NT2/D1 (cell line): Measurements from ENCODE around the gene MAML3.

Experiments
- DNase-seq: peaks from one replicate; pipeline ENCODE4 v3.0.0-alpha.2; 2011; ENCODE audit warnings: low read depth, low spot score
- H3K27me3 ChIP-seq: 2 replicates; pipeline ENCODE4 v1.6.0; 2011; ENCODE audit warnings: mild to moderate bottlenecking; ENCODE audit not compliant: insufficient read length, insufficient read depth
- H3K36me3 ChIP-seq: 2 replicates; pipeline ENCODE4 v1.6.1; 2011; ENCODE audit warnings: mild to moderate bottlenecking, low read length, mixed read lengths; ENCODE audit not compliant: insufficient read depth, insufficient read length
- H3K4me1 ChIP-seq: 2 replicates; pipeline ENCODE4 v1.5.1; 2011; ENCODE audit not compliant: insufficient read depth, insufficient read length
- H3K4me3 ChIP-seq: 2 replicates; pipeline ENCODE4 v1.5.1; 2011; ENCODE audit warnings: low read depth; ENCODE audit not compliant: insufficient read length
- H3K9ac ChIP-seq: 2 replicates; pipeline ENCODE4 v1.6.0; 2011; ENCODE audit warnings: low read depth; ENCODE audit not compliant: insufficient read length
- H3K9me3 ChIP-seq: 2 replicates; pipeline ENCODE4 v1.5.1; 2011; ENCODE audit warnings: mild to moderate bottlenecking, low read length; ENCODE audit not compliant: insufficient read depth
- SUZ12 ChIP-seq: IDR thresholded peaks from 2 replicates; pipeline ENCODE4 v1.6.1; 2011; ENCODE audit not compliant: insufficient read length, insufficient read depth; ENCODE audit errors: extremely low read depth
- YY1 ChIP-seq: IDR thresholded peaks from 2 replicates; pipeline ENCODE4 v1.6.1; 2011; ENCODE audit not compliant: insufficient read length, insufficient read depth
- ZNF274 ChIP-seq: IDR thresholded peaks from 2 replicates; pipeline ENCODE4 v1.6.1; 2011; ENCODE audit warnings: mild to moderate bottlenecking, low read depth, low read length

The MAML3 gene

GRCh38 chr4:140047786-140048185 lies 106.2 kb downstream of the MAML3 start:
- TF ChIP-seq ZNF274: no peak
- TF ChIP-seq YY1: no peak
- TF ChIP-seq SUZ12: no peak
- Histone ChIP-seq H3K9me3 (no peaks in the 10 kb centered on the region), H3K36me3 (no peaks in the 10 kb centered on the region), H3K4me1 (no peaks in the 10 kb centered on the region), H3K27me3 (no peaks in the 10 kb centered on the region), H3K4me3 (no peak overlapping the region), H3K9ac (no peak overlapping the region)
- DNase-seq: no peak

DNA sequence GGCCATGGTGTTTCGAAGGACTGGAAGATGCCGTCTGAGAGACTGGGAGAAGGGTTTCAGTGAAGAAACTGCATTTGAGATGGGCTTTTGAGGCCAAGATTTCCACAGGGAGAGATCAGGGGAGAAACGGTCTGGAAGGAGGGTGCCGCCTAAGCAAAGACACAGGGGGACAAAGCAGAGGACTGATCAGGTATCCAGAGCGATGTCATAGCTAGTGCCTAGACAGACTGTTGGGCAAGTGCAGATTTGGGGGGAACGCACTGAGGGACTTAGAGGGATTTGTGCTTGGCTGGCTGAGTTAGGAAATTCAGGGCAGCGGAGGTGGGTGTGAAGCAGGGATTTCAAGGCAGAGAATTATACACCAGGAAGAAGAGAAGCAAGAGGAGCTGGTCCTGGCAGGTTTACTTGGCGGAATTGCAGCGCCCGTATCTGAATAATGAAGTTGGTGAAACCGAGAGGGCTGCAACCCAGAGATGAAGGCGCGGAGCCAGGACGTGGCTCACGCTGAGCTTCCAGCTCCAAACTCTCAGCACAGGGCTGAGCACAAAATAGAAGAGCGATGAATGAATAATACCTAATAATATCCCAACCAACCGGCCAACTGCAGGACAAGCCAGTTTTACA lies 106.9 kb downstream of the MAML3 start:
- TF ChIP-seq ZNF274 (no peak), SUZ12 (no peak), YY1 (no peak)
- H3K9ac ChIP-seq: no peak overlapping the region
- H3K27me3 ChIP-seq: no peaks in the 10 kb centered on the region
- H3K36me3 ChIP-seq: no peaks in the 10 kb centered on the region
- no peaks in the 10 kb centered on the region for H3K9me3 ChIP-seq
- DNase-seq: no peak
- no peak overlapping the region for H3K4me3 ChIP-seq
- no peaks in the 10 kb centered on the region for H3K4me1 ChIP-seq

GRCh38 chr4:140046543-140046942 lies 107.4 kb downstream of the MAML3 start:
- Histone ChIP-seq H3K27me3 (no peaks in the 10 kb centered on the region), H3K9me3 (no peaks in the 10 kb centered on the region), H3K4me3 (no peak overlapping the region), H3K9ac (no peak overlapping the region), H3K36me3 (no peaks in the 10 kb centered on the region), H3K4me1 (no peaks in the 10 kb centered on the region)
- no peak for DNase-seq
- TF ChIP-seq ZNF274: no peak
- TF ChIP-seq YY1: no peak
- TF ChIP-seq SUZ12: no peak

- Histone ChIP-seq H3K27me3 (no peaks in the 10 kb centered on the region), H3K9me3 (no peaks in the 10 kb centered on the region), H3K4me1 (no peaks in the 10 kb centered on the region), H3K4me3 (no peak overlapping the region), H3K36me3 (no peaks in the 10 kb centered on the region), H3K9ac (no peak overlapping the region)
- DNase-seq: no peak
- no peak for TF ChIP-seq SUZ12
- TF ChIP-seq YY1: no peak
- no peak for TF ChIP-seq ZNF274
Observed at GRCh38 chr4:140046016-140046415, 108.0 kb downstream of the MAML3 start.

DNA sequence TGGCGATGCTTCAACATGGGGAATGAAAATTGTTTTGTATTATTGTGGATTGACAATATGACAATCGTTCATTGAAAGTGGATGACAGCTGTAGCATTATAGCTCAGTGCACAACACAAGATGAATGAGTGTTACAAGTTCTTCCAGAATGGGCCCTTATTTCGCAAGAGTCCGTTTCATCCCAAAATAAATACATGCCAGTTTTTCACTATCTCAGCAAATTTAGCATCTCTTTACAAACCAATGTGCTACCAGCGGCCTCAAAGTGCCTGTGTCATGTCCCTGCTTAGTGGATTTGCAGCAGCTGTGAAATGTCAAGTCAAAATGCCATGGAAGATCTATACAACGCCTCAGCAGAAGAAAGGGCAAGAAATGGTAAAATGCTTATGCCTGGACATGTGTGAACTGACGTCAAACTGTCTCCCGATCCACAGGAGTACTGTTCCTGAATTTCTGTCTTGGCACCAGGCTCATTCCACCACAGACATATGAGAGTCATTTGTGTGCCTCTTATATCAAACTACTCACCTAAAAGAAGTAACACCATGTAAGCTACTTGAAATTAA lies 109.6 kb downstream of the MAML3 start:
- no peaks in the 10 kb centered on the region for H3K27me3 ChIP-seq
- H3K4me3 ChIP-seq: no peak overlapping the region
- H3K4me1 ChIP-seq: no peaks in the 10 kb centered on the region
- no peaks in the 10 kb centered on the region for H3K9me3 ChIP-seq
- no peak overlapping the region for H3K9ac ChIP-seq
- DNase-seq: no peak
- TF ChIP-seq SUZ12 (no peak), YY1 (no peak), ZNF274 (no peak)
- no peaks in the 10 kb centered on the region for H3K36me3 ChIP-seq

DNA sequence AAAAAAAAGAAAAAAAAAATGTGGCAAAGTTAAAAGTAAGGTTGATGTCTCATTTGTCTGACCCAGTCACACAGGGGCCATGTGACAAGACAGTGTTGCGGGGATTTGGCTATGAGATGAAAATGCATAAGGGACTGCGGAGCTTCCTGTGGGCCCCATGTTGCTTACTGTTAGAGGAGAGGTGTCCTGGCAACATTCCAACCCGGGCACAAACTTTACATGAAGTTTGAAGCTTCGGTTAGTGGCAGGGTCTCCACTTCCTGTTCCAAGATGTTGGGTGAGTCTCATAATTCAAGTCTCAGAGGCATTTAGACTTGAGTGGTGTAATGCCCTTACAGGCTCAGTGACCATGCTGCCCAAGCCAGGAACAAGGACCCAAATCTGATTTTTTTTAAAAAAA lies 111.3 kb downstream of the MAML3 start:
- Histone ChIP-seq H3K9ac (no peak overlapping the region), H3K9me3 (no peaks in the 10 kb centered on the region), H3K4me1 (no peaks in the 10 kb centered on the region), H3K4me3 (no peak overlapping the region), H3K36me3 (no peaks in the 10 kb centered on the region), H3K27me3 (no peaks in the 10 kb centered on the region)
- no peak for TF ChIP-seq ZNF274
- no peak for DNase-seq

DNA sequence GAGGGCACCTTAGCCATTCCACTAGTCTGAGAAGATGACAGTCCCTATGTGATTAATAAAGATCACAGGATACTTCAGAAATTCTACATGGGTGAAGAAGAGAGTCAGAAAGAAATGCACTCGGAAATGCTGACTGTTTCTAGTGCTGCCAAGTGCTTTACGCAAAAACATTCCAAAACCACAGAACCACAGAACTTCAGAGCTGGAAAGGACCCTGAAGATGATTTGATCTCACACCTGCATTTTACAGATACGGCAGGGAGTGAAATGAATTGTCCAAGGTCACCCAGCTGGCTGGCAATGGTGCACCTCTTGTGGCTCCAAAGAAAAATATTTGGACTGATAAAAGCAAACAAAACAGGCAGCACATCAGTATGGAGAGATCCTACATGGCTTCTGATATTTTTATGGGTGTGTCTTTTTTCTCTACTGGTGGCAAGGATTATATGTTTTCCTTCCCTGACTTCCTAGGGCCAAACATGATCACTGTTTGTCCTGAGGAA lies 115.9 kb downstream of the MAML3 start:
- H3K4me3 ChIP-seq: no peak overlapping the region

More for the DNA sequence above, 115.9 kb downstream of the MAML3 start:
- DNase-seq: no peak
- no peaks in the 10 kb centered on the region for H3K9me3 ChIP-seq
- no peaks in the 10 kb centered on the region for H3K4me1 ChIP-seq
- H3K27me3 ChIP-seq: no peaks in the 10 kb centered on the region
- no peak overlapping the region for H3K9ac ChIP-seq
- no peak for TF ChIP-seq SUZ12
- no peak for TF ChIP-seq YY1
- no peak for TF ChIP-seq ZNF274
- H3K36me3 ChIP-seq: no peaks in the 10 kb centered on the region
